HG03103 (cell line): Measurements from ENCODE around the gene FBXO17.
"Not testable (repeated sequence)": the region's sequence is repeated elsewhere in the genome, so short reads cannot be mapped to it uniquely, and the experiment has no call there.

Source experiments
- ATAC-seq: cut with Tn5 transposase; IDR thresholded peaks from one replicate; pipeline ENCODE4 v1.9.1; 2021; ENCODE audit warnings: low read depth; ENCODE audit not compliant: unreplicated experiment

Gene FBXO17

DNA sequence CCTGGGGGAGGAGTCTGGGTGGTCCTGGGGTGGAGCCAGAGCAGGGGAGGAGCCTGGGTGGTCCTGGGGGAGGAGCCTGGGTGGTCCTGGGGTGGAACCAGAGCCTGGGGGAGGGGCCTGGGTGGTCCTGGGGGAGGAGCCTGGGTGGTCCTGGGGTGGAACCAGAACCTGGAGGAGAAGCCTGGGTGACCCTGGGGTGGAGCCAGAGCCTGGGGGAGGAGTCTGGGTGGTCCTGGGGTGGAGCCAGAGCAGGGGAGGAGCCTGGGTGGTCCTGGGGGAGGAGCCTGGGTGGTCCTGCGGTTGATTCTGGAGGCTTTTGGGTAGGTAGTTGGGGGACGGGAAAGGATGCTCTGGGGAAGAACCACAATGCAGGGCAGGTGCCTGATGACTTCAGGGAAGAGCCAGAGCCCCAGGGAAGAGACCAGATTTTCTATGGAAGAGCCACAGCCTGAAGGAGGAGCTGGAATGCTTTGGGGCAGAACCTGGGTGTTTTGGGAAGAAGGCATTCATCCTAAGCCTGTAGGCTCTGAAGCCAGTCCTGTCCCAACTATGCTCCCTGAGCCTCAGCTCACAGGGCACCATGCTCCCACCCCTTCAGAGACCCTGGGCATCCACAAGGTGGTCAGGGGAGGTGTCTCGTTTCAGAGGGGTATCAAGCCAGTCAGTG, 29.8 kb downstream of the FBXO17 start:
- ATAC-seq, result no peak

DNA sequence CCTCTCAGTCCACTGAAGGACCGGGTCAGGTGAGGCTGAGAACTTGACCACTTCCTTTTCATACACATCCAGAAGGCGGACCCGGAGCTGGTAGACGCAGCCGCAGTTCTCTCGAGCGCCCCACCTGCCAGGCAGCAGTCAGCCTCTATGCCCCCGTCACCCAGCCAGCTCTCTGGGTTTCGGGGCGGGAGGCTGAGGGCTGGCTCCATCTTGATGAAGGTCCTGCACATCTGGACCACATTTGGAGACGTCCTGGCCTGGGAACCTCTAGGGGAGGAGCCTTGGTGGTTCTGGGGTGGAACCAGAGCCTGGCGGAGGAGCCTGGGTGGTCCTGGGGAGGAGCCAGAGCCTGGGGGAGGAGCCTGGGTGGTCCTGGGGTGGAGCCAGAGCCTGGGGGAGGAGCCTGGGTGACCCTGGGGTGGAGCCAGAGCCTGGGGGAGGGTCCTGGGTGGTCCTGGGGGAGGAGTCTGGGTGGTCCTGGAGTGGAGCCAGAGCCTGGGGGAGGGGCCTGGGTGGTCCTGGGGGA, 30.5 kb downstream of the FBXO17 start:
- no peak for ATAC-seq

DNA sequence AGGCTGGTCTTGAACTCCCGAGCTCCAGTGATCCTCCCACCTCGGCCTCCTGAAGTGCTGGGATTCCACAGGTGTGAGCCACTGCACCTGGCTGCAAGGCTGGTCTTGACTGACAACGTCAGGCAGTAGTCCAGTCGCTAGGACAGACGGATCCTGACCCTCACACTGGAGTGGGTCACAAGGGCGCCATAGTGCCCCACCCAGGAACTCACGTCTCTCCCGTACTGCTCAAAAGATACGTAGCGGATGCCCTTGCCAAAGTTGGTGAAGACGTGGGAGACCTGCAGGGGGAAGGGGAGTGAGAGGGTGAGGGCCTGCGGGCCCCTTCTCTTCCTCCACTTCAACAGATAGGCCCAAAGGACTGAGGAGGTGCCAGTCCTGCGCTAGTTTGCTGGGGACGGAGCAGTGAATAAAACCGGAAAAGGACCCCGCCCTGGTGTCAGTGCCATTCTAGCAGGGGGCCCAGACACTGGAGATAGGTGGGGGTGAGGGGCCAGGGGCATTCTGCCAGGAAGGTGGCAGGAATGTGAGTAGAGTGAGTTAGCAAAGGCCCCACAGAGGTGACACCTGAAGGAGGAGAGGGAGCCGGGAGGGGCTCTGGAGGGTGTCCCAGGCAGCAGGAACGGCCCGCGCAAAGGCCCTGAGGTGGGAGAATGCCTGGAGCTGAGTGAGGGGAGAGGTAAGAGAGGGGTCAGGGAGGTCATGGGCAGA, 32.9 kb downstream of the FBXO17 start:
- ATAC-seq, result no peak

DNA sequence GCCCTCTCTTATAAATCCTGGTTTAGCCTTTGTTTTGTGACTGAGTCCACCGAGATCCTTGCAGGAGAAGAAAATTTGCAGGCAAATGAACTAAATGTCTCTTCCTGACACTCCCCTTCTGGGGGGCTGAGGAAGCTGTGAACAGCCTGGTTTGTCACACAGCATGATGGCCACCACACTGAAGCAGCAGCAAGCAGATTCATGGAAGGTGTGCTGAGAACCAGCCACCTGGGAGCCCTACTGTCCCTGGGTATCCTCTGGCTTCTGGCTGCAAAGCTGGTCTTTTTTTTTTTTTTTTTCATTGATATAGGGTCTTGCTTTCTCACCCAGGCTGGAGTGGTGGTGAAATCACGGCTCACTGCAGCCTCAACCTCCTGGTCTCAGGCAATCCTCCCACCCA, 33.6 kb downstream of the FBXO17 start:
- ATAC-seq, result no peak

DNA sequence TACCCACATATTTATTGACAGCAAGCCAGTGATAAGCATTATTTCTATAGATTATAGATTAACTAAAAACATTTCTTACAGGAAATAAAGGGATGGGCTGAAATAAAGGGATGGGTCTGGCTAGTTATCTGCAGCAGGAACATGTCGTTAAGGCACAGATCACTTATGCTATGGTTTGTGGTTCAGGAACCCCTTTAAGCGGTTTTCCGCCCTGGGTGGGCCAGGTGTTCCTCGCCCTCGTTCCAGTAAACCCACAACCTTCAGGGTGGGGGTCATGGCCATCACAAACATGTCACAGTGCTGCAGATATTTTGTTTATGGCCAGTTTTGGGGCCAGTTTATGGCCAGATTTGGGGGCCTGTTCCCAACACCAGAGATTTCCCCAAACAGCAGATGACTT, 34.1 kb downstream of the FBXO17 start:
- not testable (repeated sequence) for ATAC-seq

DNA sequence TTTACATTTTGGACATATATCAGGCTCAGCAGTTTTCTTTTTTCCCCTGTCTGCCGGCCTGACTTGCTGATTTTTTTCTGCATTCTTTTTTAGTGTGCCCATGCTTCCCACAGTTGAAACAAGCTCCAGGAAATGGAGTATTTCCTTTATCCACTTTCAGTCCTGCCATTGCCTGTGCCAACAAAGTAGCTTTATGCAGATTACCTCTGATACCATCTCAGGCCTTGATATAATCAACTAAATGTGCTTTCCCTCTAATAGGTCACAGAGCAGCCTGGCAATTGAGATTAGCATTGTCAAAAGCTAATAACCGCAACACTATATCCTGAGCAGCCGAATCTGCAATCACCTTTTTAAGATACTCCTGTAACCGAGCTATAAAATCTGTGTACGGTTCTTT, 35.6 kb downstream of the FBXO17 start:
- no peak for ATAC-seq

DNA sequence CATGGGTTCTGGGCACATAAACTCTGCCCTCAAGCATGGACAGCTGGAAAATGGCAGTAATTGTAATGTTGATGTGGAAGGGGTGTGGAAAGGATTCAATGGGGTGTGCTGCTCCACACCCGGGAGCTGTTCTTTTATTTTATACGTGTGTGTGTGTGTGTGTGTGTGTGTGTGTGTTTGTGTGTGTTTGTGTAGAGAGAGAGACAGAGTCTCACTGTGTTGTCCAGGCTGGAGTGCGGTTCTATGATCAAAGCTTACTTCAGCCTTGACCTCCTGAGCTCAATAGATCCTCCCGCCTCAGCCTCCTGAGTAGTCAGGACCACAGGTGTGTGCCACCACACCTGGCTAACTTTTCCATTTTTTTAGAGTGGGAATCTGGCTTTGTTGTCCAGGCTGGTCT, 42.0 kb downstream of the FBXO17 start:
- ATAC-seq, result no peak

DNA sequence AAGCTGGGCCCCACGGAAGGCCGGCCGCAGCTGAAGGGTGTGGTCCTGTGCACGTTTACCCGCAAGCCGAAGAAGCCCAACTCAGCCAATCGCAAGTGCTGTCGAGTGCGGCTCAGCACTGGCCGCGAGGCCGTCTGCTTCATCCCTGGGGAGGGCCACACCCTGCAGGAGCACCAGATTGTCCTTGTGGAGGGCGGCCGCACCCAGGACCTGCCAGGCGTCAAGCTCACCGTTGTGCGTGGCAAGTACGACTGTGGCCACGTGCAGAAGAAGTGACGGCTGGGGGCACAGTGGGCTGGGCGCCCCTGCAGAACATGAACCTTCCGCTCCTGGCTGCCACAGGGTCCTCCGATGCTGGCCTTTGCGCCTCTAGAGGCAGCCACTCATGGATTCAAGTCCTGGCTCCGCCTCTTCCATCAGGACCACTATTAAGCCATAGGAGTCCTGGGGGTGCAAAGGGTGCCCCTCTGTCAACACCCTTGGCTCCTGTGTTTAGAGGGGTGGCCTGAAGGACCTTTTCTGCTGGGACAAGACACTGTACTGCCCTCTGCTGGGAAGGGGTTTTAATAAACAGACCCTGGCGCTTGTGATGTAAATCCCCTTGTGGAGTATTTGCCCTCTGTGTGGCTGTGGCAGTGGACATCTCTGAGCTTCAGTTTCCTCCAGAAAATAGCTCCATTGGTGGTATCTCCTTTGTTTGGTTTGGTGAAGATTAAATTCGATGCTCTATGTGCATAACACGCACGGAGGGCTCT, 42.9 kb downstream of the FBXO17 start:
- ATAC-seq, result no peak

DNA sequence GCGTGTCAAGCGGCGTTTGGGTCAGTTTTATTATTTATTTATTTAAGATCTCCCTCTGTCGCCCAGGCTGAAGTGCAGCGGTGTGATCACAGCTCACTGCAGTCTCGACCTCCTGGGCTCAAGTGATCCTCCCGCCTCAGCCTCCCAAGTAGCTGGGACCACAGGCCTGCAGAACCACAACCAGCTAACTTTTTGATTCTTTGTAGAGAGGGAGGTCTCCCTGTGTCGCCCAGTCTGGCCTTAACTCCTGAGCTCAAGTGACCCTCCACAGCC, 44.1 kb downstream of the FBXO17 start:
- ATAC-seq, result no peak

DNA sequence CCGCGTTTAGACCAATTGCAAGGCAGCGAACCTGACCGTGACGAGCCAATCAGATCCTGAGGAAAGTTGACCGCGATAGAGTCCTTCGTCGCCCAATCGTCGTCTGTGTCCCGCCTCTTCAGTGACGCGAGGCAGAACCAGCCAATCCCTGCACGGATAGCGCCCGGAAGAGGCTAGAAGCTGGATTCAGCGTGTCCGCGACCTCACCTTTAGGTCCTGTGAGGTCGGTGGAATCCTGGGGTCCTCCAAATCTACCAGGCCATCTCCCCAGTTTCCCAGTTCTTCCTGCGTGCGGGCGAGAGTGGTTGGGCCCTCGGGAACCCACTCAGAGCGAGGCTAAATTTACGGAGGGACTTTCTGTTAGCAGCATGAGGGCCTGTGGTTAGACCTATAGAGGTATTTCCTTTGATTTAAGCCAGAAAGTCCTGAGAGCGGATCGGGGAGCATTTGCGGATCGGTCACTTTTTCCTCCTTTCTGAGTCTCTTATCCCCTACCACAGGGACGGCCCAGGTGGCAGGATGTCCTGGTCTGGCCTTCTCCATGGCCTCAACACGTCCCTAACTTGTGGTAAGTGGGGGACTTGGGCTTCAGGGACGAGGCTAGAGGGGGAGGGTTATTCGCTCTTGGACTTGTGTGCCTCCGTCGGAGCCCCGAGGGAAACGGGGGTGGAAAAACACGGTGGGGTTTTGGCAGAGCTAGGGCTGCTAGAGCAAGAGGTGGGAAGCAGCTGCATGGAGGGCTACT, 44.6 kb downstream of the FBXO17 start, which contains the start of gene MRPS12:
Gene MRPS12 (plus strand): TSS at position 169 of the 745 bp plus-strand sequence. CDS start 351 bp downstream, at position 520.
- peak; percentile 90 for ATAC-seq

DNA sequence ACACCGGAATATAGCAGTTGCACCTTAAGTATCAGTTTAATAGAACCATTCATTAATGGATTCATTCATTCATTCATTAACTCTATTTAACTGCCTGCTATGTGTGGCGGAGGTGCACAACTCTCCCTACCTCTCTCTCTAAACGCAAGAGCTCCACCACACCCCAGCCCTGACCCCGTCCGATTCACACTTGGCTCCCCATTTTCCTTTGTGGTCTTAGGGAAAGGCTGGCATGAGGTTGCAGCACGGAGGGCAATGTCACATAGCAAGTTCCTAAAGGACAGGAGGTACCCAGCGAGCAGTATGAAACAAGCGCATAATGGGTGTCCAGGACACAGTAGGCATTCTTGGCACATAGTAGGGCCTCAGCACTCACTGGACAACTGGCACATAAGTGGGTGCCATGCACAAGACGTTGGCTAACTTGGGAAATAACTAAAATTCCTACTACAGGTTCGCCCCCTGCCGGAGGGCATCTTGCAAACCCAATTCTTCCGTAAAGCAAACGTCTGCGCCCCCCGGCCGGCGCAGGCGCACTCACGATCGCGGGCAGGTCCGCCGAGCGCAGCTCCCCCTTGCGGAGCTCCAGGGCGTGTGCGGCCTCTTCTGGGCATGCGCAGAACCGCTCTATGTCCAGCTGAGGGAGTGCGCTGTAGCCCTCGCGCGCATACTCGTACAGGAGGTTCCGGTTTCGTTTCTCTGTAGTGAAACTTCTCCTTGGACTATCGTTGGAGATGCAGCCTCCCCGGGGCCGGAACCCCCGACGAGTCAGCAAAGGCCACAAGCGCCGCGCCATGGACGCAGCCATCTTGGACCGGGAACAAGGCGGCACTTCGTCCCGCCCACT, 45.4 kb downstream of the FBXO17 start, which contains the start of gene SARS2:
Gene SARS2 (minus strand): TSS at position 835 of the 847 bp plus-strand sequence. CDS start 27 bp downstream, at position 808.
- peak; percentile 51 for ATAC-seq

DNA sequence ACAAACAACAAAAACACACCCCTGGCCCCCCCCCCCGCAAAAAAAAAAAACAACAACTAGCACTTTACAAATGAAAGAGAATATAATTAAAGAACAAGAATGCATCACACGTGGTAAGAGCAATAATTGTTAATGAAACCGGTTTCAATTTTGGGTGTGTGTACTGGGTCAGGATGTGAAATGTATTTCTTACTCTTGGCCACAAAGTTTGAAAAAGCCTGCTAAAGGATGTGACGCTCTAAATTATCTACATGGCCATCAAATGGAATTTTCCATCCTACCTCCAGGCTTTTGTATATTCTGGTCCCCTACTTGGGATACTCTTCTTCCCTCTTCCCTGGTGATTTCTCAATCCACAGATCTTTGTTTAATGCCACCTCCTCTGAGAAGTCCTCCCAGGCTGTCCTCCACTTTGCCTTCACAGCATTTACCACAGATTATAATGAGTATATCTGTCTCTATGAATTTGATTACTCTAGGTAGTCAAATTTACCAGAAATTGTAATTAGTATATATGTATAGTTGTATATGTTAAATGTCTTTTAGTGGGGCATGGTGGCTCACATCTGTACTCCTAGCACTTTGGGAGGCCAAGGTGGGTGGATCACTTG, 47.0 kb downstream of the FBXO17 start:
- no peak for ATAC-seq

DNA sequence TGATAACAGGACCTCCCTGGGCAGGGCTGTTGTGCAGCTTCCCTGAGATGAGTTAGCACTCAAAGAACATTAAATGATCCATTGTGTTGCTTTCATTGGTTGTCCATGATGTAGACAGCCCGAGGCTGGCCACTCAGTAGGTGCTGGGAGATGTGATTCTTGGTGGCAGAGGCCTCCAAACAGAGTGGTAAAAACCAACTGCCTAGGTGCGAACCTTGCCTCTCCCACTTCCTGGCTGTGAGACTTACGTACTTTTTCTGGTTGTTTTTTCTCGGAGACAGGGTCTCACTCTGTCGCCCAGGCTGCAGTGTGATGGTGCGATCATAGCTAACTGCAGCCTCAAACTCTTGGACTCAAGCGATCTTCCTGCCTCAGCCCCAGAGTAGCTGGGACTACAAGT, 51.2 kb downstream of the FBXO17 start:
- ATAC-seq, result no peak

DNA sequence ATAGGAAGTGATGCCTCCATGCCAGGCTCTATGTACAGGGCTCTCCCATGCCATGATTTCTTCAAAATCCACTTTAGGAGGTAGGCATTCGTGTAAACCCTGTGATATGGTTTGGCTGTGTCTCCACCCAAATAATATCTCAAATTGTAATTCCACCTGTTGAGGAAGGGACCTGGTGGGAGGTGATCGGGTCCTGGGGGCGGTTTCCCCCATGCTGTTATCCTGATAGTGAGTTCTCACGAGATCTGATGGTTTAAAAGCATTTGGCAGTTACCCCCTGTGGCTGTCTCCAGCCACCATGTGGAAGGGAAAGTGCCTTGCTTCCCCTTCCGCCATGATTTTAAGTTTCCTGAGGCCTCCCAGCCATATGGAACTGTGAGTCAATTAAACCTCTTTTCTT, 53.1 kb downstream of the FBXO17 start:
- no peak for ATAC-seq

DNA sequence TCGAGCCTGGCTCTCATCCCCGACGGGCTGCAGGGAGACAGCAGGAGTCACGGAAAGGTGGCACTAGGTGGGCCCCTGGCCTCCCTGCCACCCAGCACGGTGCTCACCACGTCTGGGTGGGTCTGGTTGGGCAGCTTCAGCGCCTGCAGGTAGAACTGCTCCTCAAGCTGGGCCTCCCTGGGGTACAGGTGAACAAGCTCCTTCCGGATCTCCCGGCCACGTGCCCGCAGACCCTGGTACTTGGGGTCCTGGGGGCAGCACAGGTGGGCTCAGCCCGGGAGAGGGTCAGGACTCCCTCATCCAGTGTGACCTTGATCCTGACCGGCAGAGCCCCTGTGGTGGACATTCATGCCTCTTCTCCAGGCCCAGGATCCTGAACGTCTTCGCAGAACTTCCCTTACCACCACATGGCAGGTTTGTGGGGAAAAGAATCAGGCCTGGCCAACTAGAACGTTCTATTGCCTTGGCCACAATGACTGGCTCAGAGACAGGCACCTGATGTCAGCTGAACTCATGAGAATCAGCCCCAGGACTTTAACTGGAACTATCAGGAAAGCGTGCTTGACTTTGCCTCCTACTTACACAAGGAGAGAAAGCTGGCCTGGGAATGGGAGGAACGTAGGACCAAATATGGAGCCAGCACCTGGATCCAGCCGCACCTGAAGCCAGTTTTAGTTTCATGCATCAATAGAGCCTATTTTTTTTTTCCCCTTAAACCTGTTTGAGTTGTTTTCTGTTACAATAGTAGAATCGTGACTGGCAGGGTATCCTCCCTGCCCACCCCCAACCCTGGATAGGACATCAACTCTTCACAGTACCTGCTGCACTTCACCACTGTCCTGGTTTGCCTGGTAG, 53.9 kb downstream of the FBXO17 start:
- ATAC-seq, result no peak

DNA sequence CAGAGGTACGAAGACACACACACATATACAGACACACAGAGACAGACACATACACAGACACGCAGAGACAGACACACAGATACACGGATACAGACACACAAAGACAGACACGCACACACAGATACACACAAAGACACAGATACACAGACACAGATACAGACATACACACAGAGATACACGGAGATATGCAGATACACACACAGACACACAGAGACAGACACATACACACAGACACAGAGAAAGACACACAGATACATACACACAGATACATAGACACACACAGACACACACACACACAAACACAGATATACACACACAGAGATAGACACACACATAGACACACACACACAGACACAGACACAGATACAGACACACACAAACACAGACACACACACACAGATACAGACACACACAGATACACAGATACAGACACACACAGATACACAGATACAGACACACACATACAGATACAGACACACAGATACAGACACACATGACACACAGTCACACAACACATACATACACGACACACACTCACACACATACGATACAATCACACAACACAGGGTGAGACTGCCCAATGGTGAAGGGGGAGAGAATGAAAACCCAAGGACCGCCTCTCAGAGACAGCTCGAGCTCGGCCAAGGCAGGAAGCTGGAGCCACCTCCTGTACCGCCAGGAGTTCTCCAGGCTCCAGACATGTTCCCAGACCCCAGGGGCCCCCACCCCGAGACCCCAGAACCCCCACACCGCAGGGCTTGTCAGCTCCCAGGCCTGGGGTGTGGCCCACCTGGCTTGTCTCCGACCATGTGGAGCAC, 54.7 kb downstream of the FBXO17 start:
- no peak for ATAC-seq

DNA sequence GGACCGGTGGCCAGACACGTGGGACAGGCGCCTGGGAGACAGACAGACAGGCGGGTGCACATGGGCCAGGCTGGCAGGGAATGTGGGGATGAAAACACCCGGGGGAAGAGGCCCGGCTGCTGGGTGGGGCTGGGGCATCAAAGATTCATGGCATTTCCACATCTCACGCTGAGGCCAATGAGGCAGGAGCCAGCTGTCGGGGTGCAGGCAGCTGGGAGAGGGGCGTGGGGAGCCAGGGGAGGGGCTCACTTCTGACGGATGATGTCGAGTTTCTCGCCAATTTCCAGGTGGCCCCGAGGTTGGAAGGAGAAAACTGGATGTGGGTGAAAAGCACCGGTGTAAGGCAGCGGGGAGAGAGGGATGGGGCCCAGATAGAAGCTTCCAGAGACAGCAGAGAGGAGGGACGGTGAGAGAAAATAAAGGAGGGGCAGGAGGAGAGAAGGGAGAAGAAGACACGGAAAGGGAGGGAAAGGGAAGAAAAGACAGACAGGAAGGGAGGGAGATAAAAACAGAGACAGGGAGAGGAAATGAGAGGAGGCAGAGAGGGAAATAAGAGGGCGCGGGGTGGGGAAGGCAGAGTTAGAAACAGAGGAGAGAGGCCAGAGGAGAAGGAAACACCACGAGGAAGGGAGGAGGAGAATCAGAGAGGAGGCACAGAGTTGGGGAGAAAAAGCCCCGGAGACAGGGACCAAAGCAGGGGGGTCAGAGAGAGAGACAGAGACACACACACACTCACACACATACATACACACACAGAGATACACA, 55.5 kb downstream of the FBXO17 start:
- ATAC-seq, result no peak
